Thyroid gland (tissue), 4 donors: ENCODE measurements around the gene KIF16B. TPM values are rescaled to one million over a fixed set of nuclear protein-coding genes. Genes with fewer than 3 reads are reported as not detected.

Source experiments
- DNase-seq, 2 donors: peaks; one replicate each; pipeline ENCODE4 v3.0.0-alpha.2; 2019
- H3K27ac ChIP-seq, 3 donors: fragments of 200-600 bp; sonication (generic); 1 replicate in 2 of 3; 2 replicates in 1 of 3; pipeline ENCODE4 v1.5.1; 2016 to 2019; ENCODE audit warnings: mild to moderate bottlenecking in 1 of 3, moderate library complexity in 1 of 3
- H3K27me3 ChIP-seq: fragments of 200-600 bp; sonication (generic); one replicate; pipeline ENCODE4 v1.5.1; 2019
- H3K36me3 ChIP-seq, 2 donors: fragments of 200-600 bp; sonication (generic); one replicate each; pipeline ENCODE4 v1.5.1; 2016 to 2019
- H3K4me1 ChIP-seq, 2 donors: fragments of 200-600 bp; sonication (generic); one replicate each; pipeline ENCODE4 v1.5.1; 2017 to 2019
- H3K4me3 ChIP-seq, 3 donors: fragments of 200-600 bp; sonication (generic); replicated peaks in 1 of 3; 1 replicate in 2 of 3; 2 replicates in 1 of 3; pipeline ENCODE4 v1.5.1; 2016; ENCODE audit warnings: mild to moderate bottlenecking in 1 of 3
- H3K9me3 ChIP-seq: fragments of 200-600 bp; sonication (generic); one replicate; pipeline ENCODE4 v1.5.1; 2017
- CTCF ChIP-seq, 6 experiments: fragments of 200-600 bp in 3 of 6; fragments of 450-650 bp in 3 of 6; sonication (generic) in 3 of 6; IDR thresholded peaks; one replicate each; pipeline ENCODE4 v1.5.1; 2016 to 2019; ENCODE audit warnings: antibody characterized with exemption in 6 of 6, mild to moderate bottlenecking in 2 of 6, inconsistent platforms in 1 of 6, moderate library complexity in 1 of 6
- POLR2A ChIP-seq, 2 donors: fragments of 450-650 bp; IDR thresholded peaks; one replicate each; pipeline ENCODE4 v1.6.1; 2017; ENCODE audit warnings: antibody characterized with exemption in 2 of 2, mild to moderate bottlenecking in 2 of 2, moderate library complexity in 1 of 2
- WGBS, 2 donors: methylation state at CpG; one replicate each; pipeline ENCODE4 v1.1.5; 2017; 5-methylcytosine and 5-hydroxymethylcytosine counted together
- intact Hi-C: fragments of 100-400 bp; cut with DNase I; formaldehyde crosslinking; loops from one replicate; pipeline ENCODE4 v1.15.1; 2023
- total RNA-seq, 4 donors: library from RNA; depleted of rRNA; stranded (reverse); fragments of >200 nt; gene quantifications; one replicate each; pipeline ENCODE4 v1.2.3, GENCODE V29; 2016

KIF16B gene
- total RNA-seq, 4 donors from 2014 or later = 18.5 to 32.8 (median 28.6) TPM

- no peaks in the 10 kb centered on the region for H3K36me3 ChIP-seq
- H3K4me1 ChIP-seq = no peaks in the 10 kb centered on the region
- no peaks in the 10 kb centered on the region for H3K9me3 ChIP-seq
- intact Hi-C loops = no loop called here
- no peak for DNase-seq
- H3K27ac ChIP-seq = no peak overlapping the region
- no peak overlapping the region for H3K4me3 ChIP-seq
- H3K27me3 ChIP-seq = no peaks in the 10 kb centered on the region
- WGBS, 2 donors = 88 to 89% methylated on average over 8 to 9 of the region's 9 CpGs
- TF ChIP-seq CTCF (IDR thresholded peaks at IDR 0.05) = no peak
- no peak for TF ChIP-seq POLR2A (IDR thresholded peaks at IDR 0.05)
These were observed 35.8 kb upstream of the KIF16B start for GRCh38 chr20:16609066-16609465.

DNA sequence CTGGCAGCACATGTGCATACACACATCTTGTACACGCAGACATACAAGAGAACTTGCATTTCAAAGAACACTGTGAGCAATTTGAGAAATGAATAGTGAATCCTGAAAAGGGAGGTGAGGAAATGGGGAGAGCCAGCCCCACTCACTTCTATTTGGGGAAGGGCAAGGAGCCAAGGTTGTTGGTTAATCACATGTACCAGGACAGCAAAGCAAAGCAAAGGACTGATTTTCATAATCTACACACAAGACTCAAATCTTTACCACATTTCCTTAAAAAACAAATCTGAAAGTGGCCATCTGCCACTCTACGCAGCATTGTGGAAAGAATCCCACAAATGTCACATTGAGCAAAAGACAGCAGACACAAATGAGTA is 35.0 kb upstream of the KIF16B start:
- no peaks in the 10 kb centered on the region for H3K27me3 ChIP-seq
- H3K4me3 ChIP-seq = no peak overlapping the region
- intact Hi-C loops = no loop called here
- H3K27ac ChIP-seq = no peak overlapping the region
- TF ChIP-seq CTCF (IDR thresholded peaks at IDR 0.05) = no peak
- TF ChIP-seq POLR2A (IDR thresholded peaks at IDR 0.05) = no peak
- no peaks in the 10 kb centered on the region for H3K4me1 ChIP-seq
- H3K36me3 ChIP-seq = no peaks in the 10 kb centered on the region
- no peaks in the 10 kb centered on the region for H3K9me3 ChIP-seq
- no peak for DNase-seq
- WGBS, 2 donors = 84 to 85% methylated on average over 2 of the region's 2 CpGs

- no peak for DNase-seq
- Histone ChIP-seq H3K4me3 (no peak overlapping the region), H3K4me1 (no peaks in the 10 kb centered on the region), H3K27ac (no peak overlapping the region), H3K27me3 (no peaks in the 10 kb centered on the region), H3K36me3 (no peaks in the 10 kb centered on the region), H3K9me3 (no peaks in the 10 kb centered on the region)
- no peak for TF ChIP-seq POLR2A (IDR thresholded peaks at IDR 0.05)
- no peak for TF ChIP-seq CTCF (IDR thresholded peaks at IDR 0.05)
- WGBS, 2 donors = 65 to 74% methylated on average over 12 of the region's 12 CpGs
- intact Hi-C loops = no loop called here
These were observed 34.4 kb upstream of the KIF16B start for GRCh38 chr20:16607364-16608276.

DNA sequence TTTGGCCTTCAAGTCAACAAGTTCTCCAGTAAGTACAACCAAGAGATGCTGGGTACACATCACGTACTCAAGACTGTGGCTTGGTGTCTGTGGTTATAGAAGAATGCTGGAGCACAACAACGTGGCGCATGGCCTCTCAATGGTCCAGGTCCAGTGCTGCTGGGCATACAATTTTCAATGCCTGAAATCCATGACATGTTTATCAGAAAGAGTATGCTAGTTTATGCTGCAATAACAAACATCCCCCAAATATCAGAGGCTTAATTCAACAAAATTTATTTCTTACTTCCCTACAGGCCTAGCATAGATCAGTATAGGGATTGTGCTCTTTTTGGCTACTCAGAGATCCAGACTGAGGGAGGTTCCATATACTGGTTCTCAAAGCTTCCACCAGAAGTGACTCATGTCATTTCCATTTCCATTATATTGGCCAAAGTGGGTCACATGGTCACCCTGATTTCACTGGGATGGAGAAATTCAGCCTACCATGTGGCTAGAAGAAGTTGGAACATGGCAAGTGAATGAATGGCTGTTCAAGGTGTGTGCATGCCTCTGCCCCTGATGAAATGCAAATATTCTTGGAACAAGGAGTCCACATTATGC is 33.3 kb upstream of the KIF16B start:
- WGBS, 2 donors = 93 to 100% methylated on average over 3 of the region's 3 CpGs
- intact Hi-C loops = no loop called here

More for the DNA sequence above, 33.3 kb upstream of the KIF16B start:
- TF ChIP-seq POLR2A (IDR thresholded peaks at IDR 0.05) = no peak
- no peak for TF ChIP-seq CTCF (IDR thresholded peaks at IDR 0.05)
- no peak overlapping the region for H3K4me3 ChIP-seq
- H3K27me3 ChIP-seq = no peaks in the 10 kb centered on the region
- H3K4me1 ChIP-seq = no peaks in the 10 kb centered on the region
- no peak overlapping the region for H3K27ac ChIP-seq
- no peak for DNase-seq
- H3K9me3 ChIP-seq = no peaks in the 10 kb centered on the region
- H3K36me3 ChIP-seq = no peaks in the 10 kb centered on the region
